HepG2 (cell line): ENCODE measurements around the gene DNAL4. TPM values are rescaled to one million over a fixed set of nuclear protein-coding genes. Genes with fewer than 3 reads are reported as not detected.

ENCODE experiments used
- CSRNP1 ChIP-seq: sonication (generic); formaldehyde crosslinking; IDR thresholded peaks from 2 replicates; pipeline ENCODE4 v1.8.1; 2023; ENCODE audit warnings: mild to moderate bottlenecking, missing genetic modification reagents
- ETV6 ChIP-seq: sonication (generic); formaldehyde crosslinking; conservative IDR thresholded peaks from 2 replicates; pipeline ENCODE4 v1.4.0; 2020; ENCODE audit warnings: missing genetic modification reagents
- FOXJ3 ChIP-seq: sonication (generic); formaldehyde crosslinking; IDR thresholded peaks from 2 replicates; pipeline ENCODE4 v1.4.0; 2020; ENCODE audit warnings: missing genetic modification reagents, mild to moderate bottlenecking, borderline replicate concordance
- KLF13 ChIP-seq: sonication (generic); formaldehyde crosslinking; IDR thresholded peaks from 2 replicates; pipeline ENCODE4 v1.4.0; 2020; ENCODE audit warnings: mild to moderate bottlenecking, missing genetic modification reagents
- KLF6 ChIP-seq: IDR thresholded peaks from 2 replicates; pipeline ENCODE4 v1.8.0; 2016; ENCODE audit warnings: missing biosample characterization, missing genetic modification reagents
- KLF9 ChIP-seq: IDR thresholded peaks from 2 replicates; pipeline ENCODE4 v1.6.1; 2016; ENCODE audit warnings: low read depth
- MEF2D ChIP-seq: sonication (generic); formaldehyde crosslinking; IDR thresholded peaks from 2 replicates; pipeline ENCODE4 v1.5.1; 2020; ENCODE audit warnings: mild to moderate bottlenecking, missing genetic modification reagents
- NONO ChIP-seq, 2 experiments: fragments of 450-650 bp in 1 of 2; sonication (generic) in 1 of 2; formaldehyde crosslinking in 1 of 2; IDR thresholded peaks in 1 of 2; conservative IDR thresholded peaks in 1 of 2; 2 replicates each; pipeline versions ENCODE4 v1.6.1 to v1.8.0; 2017 to 2022; ENCODE audit warnings: mild to moderate bottlenecking in 1 of 2, missing genetic modification reagents in 1 of 2, moderate library complexity in 1 of 2
- PBX3 ChIP-seq: sonication (generic); formaldehyde crosslinking; IDR thresholded peaks from 2 replicates; pipeline ENCODE4 v1.8.1; 2023; ENCODE audit warnings: missing genetic modification reagents, inconsistent platforms, borderline replicate concordance
- POLR2A ChIP-seq, 2 experiments: IDR thresholded peaks; 2 replicates each; pipeline ENCODE4 v1.6.1; 2011; ENCODE audit warnings: low read depth in 2 of 2, low read length in 2 of 2, mild to moderate bottlenecking in 1 of 2, moderate library complexity in 1 of 2; ENCODE audit not compliant: insufficient read depth in 1 of 2
- RARG ChIP-seq: sonication (generic); formaldehyde crosslinking; IDR thresholded peaks from 2 replicates; pipeline ENCODE4 v1.4.0; 2020; ENCODE audit warnings: low read depth, mild to moderate bottlenecking, missing genetic modification reagents
- SMAD9 ChIP-seq: sonication (generic); formaldehyde crosslinking; IDR thresholded peaks from 2 replicates; pipeline ENCODE4 v1.5.1; 2020; ENCODE audit warnings: mild to moderate bottlenecking, missing genetic modification reagents
- SRY ChIP-seq: sonication (generic); formaldehyde crosslinking; IDR thresholded peaks from 2 replicates; pipeline ENCODE4 v1.8.0; 2022; ENCODE audit warnings: mild to moderate bottlenecking, missing genetic modification reagents
- SUZ12 ChIP-seq: fragments of 150-350 bp; IDR thresholded peaks from 2 replicates; pipeline ENCODE4 v1.6.1; 2014; ENCODE audit warnings: low read depth, low read length
- THYN1 ChIP-seq: sonication (generic); formaldehyde crosslinking; IDR thresholded peaks from 2 replicates; pipeline ENCODE4 v1.8.1; 2023; ENCODE audit warnings: low read depth, mild to moderate bottlenecking, moderate library complexity, missing genetic modification reagents, borderline replicate concordance
- TMF1 ChIP-seq: sonication (generic); formaldehyde crosslinking; IDR thresholded peaks from 2 replicates; pipeline ENCODE4 v1.8.1; 2022; ENCODE audit warnings: low read depth, missing genetic modification reagents
- ZFX ChIP-seq: sonication (generic); formaldehyde crosslinking; IDR thresholded peaks from 2 replicates; pipeline ENCODE4 v1.4.0; 2020; ENCODE audit warnings: mild to moderate bottlenecking, low read depth, missing genetic modification reagents, moderate library complexity
- ZNF12 ChIP-seq: sonication (generic); formaldehyde crosslinking; IDR thresholded peaks from 2 replicates; pipeline ENCODE4 v1.5.0; 2020; ENCODE audit warnings: missing genetic modification reagents
- ZNF121 ChIP-seq: sonication (generic); formaldehyde crosslinking; IDR thresholded peaks from 2 replicates; pipeline ENCODE4 v1.5.0; 2020; ENCODE audit warnings: mild to moderate bottlenecking, missing genetic modification reagents
- ZNF724P ChIP-seq: sonication (generic); formaldehyde crosslinking; IDR thresholded peaks from 2 replicates; pipeline ENCODE4 v1.8.0; 2022; ENCODE audit warnings: missing genetic modification reagents, borderline replicate concordance
- ZNF788 ChIP-seq: sonication (generic); formaldehyde crosslinking; IDR thresholded peaks from 2 replicates; pipeline ENCODE4 v1.5.0; 2020; ENCODE audit warnings: mild to moderate bottlenecking, missing genetic modification reagents, borderline replicate concordance
- polyA plus RNA-seq, 8 experiments: library from polyadenylated mRNA; depleted of rRNA in 3 of 8; stranded (reverse) in 7 of 8; unstranded in 1 of 8; fragments of >200 nt; fragmentation: Illumina TruSeq in 4 of 8; extraction: Trizol in 4 of 8; gene quantifications; 2 replicates each; pipeline versions ENCODE4 v1.2.1 to v1.2.3, GENCODE V29; 2011 to 2016; ENCODE audit warnings: low read depth in 4 of 8, missing spikeins in 1 of 8, mixed read lengths in 1 of 8; ENCODE audit not compliant: insufficient read depth in 1 of 8
- total RNA-seq, 5 experiments: library from RNA; depleted of rRNA; stranded (reverse); fragments of >200 nt; fragmentation: Illumina TruSeq; extraction: Trizol; gene quantifications; 2 replicates each; pipeline ENCODE4 v1.2.3, GENCODE V29; 2016; ENCODE audit warnings: low read depth in 1 of 5
- TF ChIP-seq, protein P1 (sequence below): IDR thresholded peaks from 2 replicates; pipeline ENCODE4 v1.6.1; 2016; ENCODE audit warnings: mild to moderate bottlenecking
- TF ChIP-seq, protein P2 (sequence below): sonication (generic); formaldehyde crosslinking; IDR thresholded peaks from 2 replicates; pipeline ENCODE4 v1.4.0; 2020; ENCODE audit warnings: missing genetic modification reagents, borderline replicate concordance

Gene DNAL4
- total and polyA plus RNA-seq, 2 of the 13 experiments (the other 11 are each of a cell fraction or from before 2014, with no cell fraction given) = 8.0 to 10.7 TPM

GRCh38 chr22:38766076-38766777 lies 27.7 kb downstream of the DNAL4 start (continued):
- TF ChIP-seq ZNF788 (CRISPR knock-in tag) (no peak), KLF13 (CRISPR knock-in tag) (no peak), ZNF12 (CRISPR knock-in tag) (no peak), TMF1 (CRISPR knock-in tag) (no peak), SUZ12 (no peak), ZFX (CRISPR knock-in tag) (0 out of 2 replicates have a peak, but pooled peaks have one; percentile 29), SMAD9 (CRISPR knock-in tag) (no peak), ETV6 (CRISPR knock-in tag) (no peak), SRY (CRISPR knock-in tag) (no peak), MEF2D (CRISPR knock-in tag) (no peak), FOXJ3 (CRISPR knock-in tag) (no peak), RARG (CRISPR knock-in tag) (no peak), ZNF724P (no peak), ZNF121 (no peak), CSRNP1 (CRISPR knock-in tag) (no peak), PBX3 (CRISPR knock-in tag) (no peak), POLR2A (IDR thresholded peaks at IDR 0.05; ENCODE audit: insufficient read depth in 1 of 2, low read depth in 2 of 2, low read length in 2 of 2) (no peak), KLF9 (no peak), NONO (IDR thresholded peaks at IDR 0.05) (no peak), NONO (CRISPR knock-in tag; conservative IDR thresholded peaks at IDR 0.05) (no peak), KLF6 (CRISPR knock-in tag) (no peak), THYN1 (CRISPR knock-in tag) (no peak)
- TF ChIP-seq, protein P1, sequence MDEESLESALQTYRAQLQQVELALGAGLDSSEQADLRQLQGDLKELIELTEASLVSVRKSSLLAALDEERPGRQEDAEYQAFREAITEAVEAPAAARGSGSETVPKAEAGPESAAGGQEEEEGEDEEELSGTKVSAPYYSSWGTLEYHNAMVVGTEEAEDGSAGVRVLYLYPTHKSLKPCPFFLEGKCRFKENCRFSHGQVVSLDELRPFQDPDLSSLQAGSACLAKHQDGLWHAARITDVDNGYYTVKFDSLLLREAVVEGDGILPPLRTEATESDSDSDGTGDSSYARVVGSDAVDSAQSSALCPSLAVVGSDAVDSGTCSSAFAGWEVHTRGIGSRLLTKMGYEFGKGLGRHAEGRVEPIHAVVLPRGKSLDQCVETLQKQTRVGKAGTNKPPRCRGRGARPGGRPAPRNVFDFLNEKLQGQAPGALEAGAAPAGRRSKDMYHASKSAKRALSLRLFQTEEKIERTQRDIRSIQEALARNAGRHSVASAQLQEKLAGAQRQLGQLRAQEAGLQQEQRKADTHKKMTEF = 0 out of 2 replicates have a peak, but pooled peaks have one; percentile 22
- TF ChIP-seq, protein P2, sequence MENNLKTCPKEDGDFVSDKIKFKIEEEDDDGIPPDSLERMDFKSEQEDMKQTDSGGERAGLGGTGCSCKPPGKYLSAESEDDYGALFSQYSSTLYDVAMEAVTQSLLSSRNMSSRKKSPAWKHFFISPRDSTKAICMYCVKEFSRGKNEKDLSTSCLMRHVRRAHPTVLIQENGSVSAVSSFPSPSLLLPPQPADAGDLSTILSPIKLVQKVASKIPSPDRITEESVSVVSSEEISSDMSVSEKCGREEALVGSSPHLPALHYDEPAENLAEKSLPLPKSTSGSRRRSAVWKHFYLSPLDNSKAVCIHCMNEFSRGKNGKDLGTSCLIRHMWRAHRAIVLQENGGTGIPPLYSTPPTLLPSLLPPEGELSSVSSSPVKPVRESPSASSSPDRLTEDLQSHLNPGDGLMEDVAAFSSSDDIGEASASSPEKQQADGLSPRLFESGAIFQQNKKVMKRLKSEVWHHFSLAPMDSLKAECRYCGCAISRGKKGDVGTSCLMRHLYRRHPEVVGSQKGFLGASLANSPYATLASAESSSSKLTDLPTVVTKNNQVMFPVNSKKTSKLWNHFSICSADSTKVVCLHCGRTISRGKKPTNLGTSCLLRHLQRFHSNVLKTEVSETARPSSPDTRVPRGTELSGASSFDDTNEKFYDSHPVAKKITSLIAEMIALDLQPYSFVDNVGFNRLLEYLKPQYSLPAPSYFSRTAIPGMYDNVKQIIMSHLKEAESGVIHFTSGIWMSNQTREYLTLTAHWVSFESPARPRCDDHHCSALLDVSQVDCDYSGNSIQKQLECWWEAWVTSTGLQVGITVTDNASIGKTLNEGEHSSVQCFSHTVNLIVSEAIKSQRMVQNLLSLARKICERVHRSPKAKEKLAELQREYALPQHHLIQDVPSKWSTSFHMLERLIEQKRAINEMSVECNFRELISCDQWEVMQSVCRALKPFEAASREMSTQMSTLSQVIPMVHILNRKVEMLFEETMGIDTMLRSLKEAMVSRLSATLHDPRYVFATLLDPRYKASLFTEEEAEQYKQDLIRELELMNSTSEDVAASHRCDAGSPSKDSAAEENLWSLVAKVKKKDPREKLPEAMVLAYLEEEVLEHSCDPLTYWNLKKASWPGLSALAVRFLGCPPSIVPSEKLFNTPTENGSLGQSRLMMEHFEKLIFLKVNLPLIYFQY (CRISPR knock-in tag) = 0 out of 2 replicates have a peak, but pooled peaks have one; percentile 37
